Gastrocnemius medialis (tissue), 4 donors: ENCODE measurements around the gene NOS1AP.

Experiments
- POLR2A ChIP-seq, 2 donors: fragments of 450-650 bp; IDR thresholded peaks; one replicate each; pipeline ENCODE4 v1.6.1; 2017; ENCODE audit warnings: antibody characterized with exemption in 2 of 2, mild to moderate bottlenecking in 2 of 2, moderate library complexity in 2 of 2
- TF ChIP-seq, protein P1 (sequence below), 5 experiments: fragments of 450-650 bp in 3 of 5; fragments of 200-600 bp in 2 of 5; sonication (generic) in 2 of 5; IDR thresholded peaks in 4 of 5; conservative IDR thresholded peaks in 1 of 5; 1 replicate in 4 of 5; 2 replicates in 1 of 5; pipeline ENCODE4 v1.5.1; 2016 to 2019; ENCODE audit warnings: antibody characterized with exemption in 5 of 5, mild to moderate bottlenecking in 3 of 5, moderate library complexity in 3 of 5

DNA sequence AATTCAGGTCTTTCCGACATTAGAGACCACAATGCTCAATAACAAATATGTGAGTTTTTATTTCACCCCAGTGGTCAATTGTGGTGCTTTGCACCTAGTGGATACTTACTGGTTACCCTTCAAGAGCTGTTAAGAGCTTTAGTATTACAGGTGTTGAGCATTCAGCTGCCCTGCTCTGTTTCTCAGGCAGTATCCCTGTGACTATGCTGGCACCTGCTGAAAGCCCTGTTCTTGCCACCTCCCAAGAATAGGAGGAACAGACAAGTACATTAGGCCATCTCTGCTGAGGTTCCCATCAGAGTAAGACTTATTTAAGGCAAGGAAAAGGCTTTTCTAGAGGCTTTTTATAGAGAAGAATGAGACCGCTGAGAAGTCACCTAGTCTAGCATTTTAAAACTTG, 60.8 kb downstream of the NOS1AP start:
- TF ChIP-seq, protein P1, sequence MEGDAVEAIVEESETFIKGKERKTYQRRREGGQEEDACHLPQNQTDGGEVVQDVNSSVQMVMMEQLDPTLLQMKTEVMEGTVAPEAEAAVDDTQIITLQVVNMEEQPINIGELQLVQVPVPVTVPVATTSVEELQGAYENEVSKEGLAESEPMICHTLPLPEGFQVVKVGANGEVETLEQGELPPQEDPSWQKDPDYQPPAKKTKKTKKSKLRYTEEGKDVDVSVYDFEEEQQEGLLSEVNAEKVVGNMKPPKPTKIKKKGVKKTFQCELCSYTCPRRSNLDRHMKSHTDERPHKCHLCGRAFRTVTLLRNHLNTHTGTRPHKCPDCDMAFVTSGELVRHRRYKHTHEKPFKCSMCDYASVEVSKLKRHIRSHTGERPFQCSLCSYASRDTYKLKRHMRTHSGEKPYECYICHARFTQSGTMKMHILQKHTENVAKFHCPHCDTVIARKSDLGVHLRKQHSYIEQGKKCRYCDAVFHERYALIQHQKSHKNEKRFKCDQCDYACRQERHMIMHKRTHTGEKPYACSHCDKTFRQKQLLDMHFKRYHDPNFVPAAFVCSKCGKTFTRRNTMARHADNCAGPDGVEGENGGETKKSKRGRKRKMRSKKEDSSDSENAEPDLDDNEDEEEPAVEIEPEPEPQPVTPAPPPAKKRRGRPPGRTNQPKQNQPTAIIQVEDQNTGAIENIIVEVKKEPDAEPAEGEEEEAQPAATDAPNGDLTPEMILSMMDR (IDR thresholded peaks at IDR 0.05 in 4 of 5, conservative IDR thresholded peaks at IDR 0.05 in 1 of 5): no peak
- TF ChIP-seq POLR2A (IDR thresholded peaks at IDR 0.05): no peak
